SK-N-SH treated with all-trans-retinoic acid at 6 μM for 48 hours (cell line): ENCODE results near the gene DRD3.

ENCODE experiments used
- ATAC-seq: fragments of 200-7000 bp; cut with Tn5 transposase; 3 replicates; pipeline ENCODE4 v1.9.1; 2020; ENCODE audit warnings: mild to moderate bottlenecking, moderate library complexity
- ARNTL ChIP-seq: fragments of 450-650 bp; formaldehyde crosslinking; IDR thresholded peaks from 2 replicates; pipeline ENCODE4 v1.5.0; 2020; ENCODE audit warnings: low read depth, mild to moderate bottlenecking, moderate library complexity, borderline replicate concordance
- BACH2 ChIP-seq: fragments of 250-450 bp; sonication (Bioruptor Pico); IDR thresholded peaks from 2 replicates; pipeline ENCODE4 v1.9.0; 2021; ENCODE audit warnings: mild to moderate bottlenecking, borderline replicate concordance
- CSRNP3 ChIP-seq: fragments of 250-450 bp; sonication (Bioruptor Pico); IDR thresholded peaks from 2 replicates; pipeline ENCODE4 v1.5.1; 2021; ENCODE audit warnings: mild to moderate bottlenecking, moderate library complexity
- ESRRG ChIP-seq: fragments of 250-450 bp; sonication (Bioruptor Pico); IDR thresholded peaks from 2 replicates; pipeline ENCODE4 v1.6.1; 2021; ENCODE audit warnings: mild to moderate bottlenecking
- GLIS3 ChIP-seq: fragments of 250-450 bp; sonication (Bioruptor Pico); IDR thresholded peaks from 2 replicates; pipeline ENCODE4 v1.5.0; 2020; ENCODE audit warnings: mild to moderate bottlenecking, moderate library complexity
- PATZ1 ChIP-seq: fragments of 250-450 bp; sonication (Bioruptor Pico); IDR thresholded peaks from 2 replicates; pipeline ENCODE4 v1.8.0; 2020; ENCODE audit warnings: mild to moderate bottlenecking, moderate library complexity, borderline replicate concordance
- PPARA ChIP-seq: fragments of 250-450 bp; sonication (Bioruptor Pico); IDR thresholded peaks from 2 replicates; pipeline ENCODE4 v1.5.0; 2020; ENCODE audit warnings: mild to moderate bottlenecking, borderline replicate concordance
- RARB ChIP-seq: fragments of 250-450 bp; sonication (Bioruptor Pico); IDR thresholded peaks from 2 replicates; pipeline ENCODE4 v1.8.0; 2021; ENCODE audit warnings: mild to moderate bottlenecking, moderate library complexity
- SNAI2 ChIP-seq: fragments of 250-450 bp; sonication (Bioruptor Pico); IDR thresholded peaks from 2 replicates; pipeline ENCODE4 v1.5.0; 2020; ENCODE audit warnings: mild to moderate bottlenecking, moderate library complexity
- TCF4 ChIP-seq: fragments of 250-450 bp; sonication (Bioruptor Pico); IDR thresholded peaks from 2 replicates; pipeline ENCODE4 v1.8.0; 2021; ENCODE audit warnings: mild to moderate bottlenecking, moderate library complexity, borderline replicate concordance
- TOX ChIP-seq: fragments of 250-450 bp; sonication (Bioruptor Pico); IDR thresholded peaks from 2 replicates; pipeline ENCODE4 v1.8.0; 2021; ENCODE audit warnings: mild to moderate bottlenecking, moderate library complexity, borderline replicate concordance
- TSHZ2 ChIP-seq: fragments of 250-450 bp; sonication (Bioruptor Pico); IDR thresholded peaks from 2 replicates; pipeline ENCODE4 v1.5.0; 2020; ENCODE audit warnings: mild to moderate bottlenecking, moderate library complexity
- ZC3H10 ChIP-seq: fragments of 250-450 bp; sonication (Bioruptor Pico); IDR thresholded peaks from 2 replicates; pipeline ENCODE4 v1.5.1; 2021; ENCODE audit warnings: mild to moderate bottlenecking, moderate library complexity
- ZFP3 ChIP-seq: fragments of 250-450 bp; sonication (Bioruptor Pico); IDR thresholded peaks from 2 replicates; pipeline ENCODE4 v1.5.0; 2020; ENCODE audit warnings: mild to moderate bottlenecking, moderate library complexity
- ZFP30 ChIP-seq: fragments of 450-650 bp; formaldehyde crosslinking; IDR thresholded peaks from 2 replicates; pipeline ENCODE4 v1.5.0; 2022; ENCODE audit warnings: mild to moderate bottlenecking, moderate library complexity
- ZNF565 ChIP-seq: fragments of 450-650 bp; formaldehyde crosslinking; conservative IDR thresholded peaks from 2 replicates; pipeline ENCODE4 v1.5.0; 2020; ENCODE audit warnings: low read depth, mild to moderate bottlenecking, moderate library complexity
- ZNF70 ChIP-seq: fragments of 450-650 bp; formaldehyde crosslinking; IDR thresholded peaks from 2 replicates; pipeline ENCODE4 v1.5.0; 2020; ENCODE audit warnings: mild to moderate bottlenecking, moderate library complexity
- TF ChIP-seq, protein P1 (sequence below): fragments of 250-450 bp; sonication (Bioruptor Pico); IDR thresholded peaks from 2 replicates; pipeline ENCODE4 v1.8.0; 2021; ENCODE audit warnings: low read depth, mild to moderate bottlenecking, moderate library complexity, borderline replicate concordance
- TF ChIP-seq, protein P2 (sequence below): fragments of 250-450 bp; sonication (Bioruptor Pico); IDR thresholded peaks from 2 replicates; pipeline ENCODE4 v1.5.1; 2020; ENCODE audit warnings: low read depth, mild to moderate bottlenecking, moderate library complexity

The DRD3 gene

GRCh38 chr3:114216186-114216970 is 37.5 kb upstream of the DRD3 start:
- no peak for ATAC-seq
- no peak for TF ChIP-seq ARNTL
- TF ChIP-seq ZNF70 (CRISPR knock-in tag), result no peak
- TF ChIP-seq TOX (CRISPR knock-in tag), result no peak
- no peak for TF ChIP-seq PPARA (CRISPR knock-in tag)
- no peak for TF ChIP-seq ZFP30
- no peak for TF ChIP-seq RARB
- no peak for TF ChIP-seq ZNF565 (CRISPR knock-in tag)
- no peak for TF ChIP-seq ZFP3 (CRISPR knock-in tag)
- no peak for TF ChIP-seq CSRNP3
- no peak for TF ChIP-seq TCF4 (CRISPR knock-in tag)
- no peak for TF ChIP-seq PATZ1
- no peak for TF ChIP-seq ZC3H10 (CRISPR knock-in tag)
- TF ChIP-seq GLIS3, result no peak
- TF ChIP-seq, protein P1, sequence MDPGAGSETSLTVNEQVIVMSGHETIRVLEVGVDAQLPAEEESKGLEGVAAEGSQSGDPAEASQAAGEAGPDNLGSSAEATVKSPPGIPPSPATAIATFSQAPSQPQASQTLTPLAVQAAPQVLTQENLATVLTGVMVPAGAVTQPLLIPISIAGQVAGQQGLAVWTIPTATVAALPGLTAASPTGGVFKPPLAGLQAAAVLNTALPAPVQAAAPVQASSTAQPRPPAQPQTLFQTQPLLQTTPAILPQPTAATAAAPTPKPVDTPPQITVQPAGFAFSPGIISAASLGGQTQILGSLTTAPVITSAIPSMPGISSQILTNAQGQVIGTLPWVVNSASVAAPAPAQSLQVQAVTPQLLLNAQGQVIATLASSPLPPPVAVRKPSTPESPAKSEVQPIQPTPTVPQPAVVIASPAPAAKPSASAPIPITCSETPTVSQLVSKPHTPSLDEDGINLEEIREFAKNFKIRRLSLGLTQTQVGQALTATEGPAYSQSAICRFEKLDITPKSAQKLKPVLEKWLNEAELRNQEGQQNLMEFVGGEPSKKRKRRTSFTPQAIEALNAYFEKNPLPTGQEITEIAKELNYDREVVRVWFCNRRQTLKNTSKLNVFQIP (CRISPR knock-in tag), result no peak
- TF ChIP-seq ESRRG, result no peak
- no peak for TF ChIP-seq BACH2
- TF ChIP-seq SNAI2, result no peak
- TF ChIP-seq, all 23 proteins: peak for 0

DNA sequence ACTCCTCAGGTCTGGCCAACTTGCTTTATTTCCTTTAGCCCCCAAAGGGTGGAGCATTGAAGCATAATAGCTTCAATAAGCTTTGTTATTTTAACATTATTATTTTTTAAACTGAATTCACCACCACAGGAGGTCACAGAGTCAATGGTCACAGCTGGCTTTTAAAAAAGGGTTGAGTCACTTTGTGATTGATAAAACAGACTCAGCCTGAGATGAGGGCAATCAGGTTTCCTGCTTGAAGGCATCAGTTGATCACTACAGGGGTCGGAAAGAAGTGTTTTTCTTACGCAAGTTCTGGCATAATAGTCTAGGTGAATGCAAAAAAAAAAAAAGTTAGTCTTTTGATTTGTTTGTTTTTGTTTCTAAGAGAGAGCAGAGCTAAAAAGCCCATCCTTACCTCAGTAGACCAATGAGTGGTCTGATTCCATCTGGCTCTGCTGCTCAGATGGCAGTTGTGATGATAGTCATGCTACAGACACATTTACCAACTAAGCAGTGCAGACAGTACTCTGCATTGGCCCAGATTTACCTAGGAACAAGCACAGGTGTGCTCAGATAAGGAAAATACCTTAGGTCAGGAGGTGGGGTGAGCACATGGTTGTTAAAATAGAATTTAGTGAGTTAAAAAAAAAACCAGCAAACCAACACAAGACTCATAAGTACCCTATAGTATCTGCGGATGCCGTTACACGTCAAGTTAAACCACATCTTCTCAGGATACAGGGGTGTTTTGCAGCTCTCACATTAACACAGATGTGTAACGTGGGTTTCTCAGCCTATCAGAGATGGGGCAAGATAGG is 35.9 kb upstream of the DRD3 start:
- TF ChIP-seq, protein P2, sequence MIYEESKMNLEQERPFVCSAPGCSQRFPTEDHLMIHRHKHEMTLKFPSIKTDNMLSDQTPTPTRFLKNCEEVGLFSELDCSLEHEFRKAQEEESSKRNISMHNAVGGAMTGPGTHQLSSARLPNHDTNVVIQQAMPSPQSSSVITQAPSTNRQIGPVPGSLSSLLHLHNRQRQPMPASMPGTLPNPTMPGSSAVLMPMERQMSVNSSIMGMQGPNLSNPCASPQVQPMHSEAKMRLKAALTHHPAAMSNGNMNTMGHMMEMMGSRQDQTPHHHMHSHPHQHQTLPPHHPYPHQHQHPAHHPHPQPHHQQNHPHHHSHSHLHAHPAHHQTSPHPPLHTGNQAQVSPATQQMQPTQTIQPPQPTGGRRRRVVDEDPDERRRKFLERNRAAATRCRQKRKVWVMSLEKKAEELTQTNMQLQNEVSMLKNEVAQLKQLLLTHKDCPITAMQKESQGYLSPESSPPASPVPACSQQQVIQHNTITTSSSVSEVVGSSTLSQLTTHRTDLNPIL, result no peak
- TF ChIP-seq SNAI2, result no peak
- TF ChIP-seq TCF4 (CRISPR knock-in tag), result no peak
- TF ChIP-seq ESRRG, result no peak
- TF ChIP-seq ZC3H10 (CRISPR knock-in tag), result no peak
- no peak for TF ChIP-seq ZNF565 (CRISPR knock-in tag)
- no peak for TF ChIP-seq PPARA (CRISPR knock-in tag)
- no peak for TF ChIP-seq RARB
- no peak for TF ChIP-seq BACH2
- TF ChIP-seq, protein P1 (CRISPR knock-in tag), result no peak
- TF ChIP-seq CSRNP3, result no peak
- no peak for TF ChIP-seq ZFP3 (CRISPR knock-in tag)
- TF ChIP-seq ZFP30, result no peak
- no peak for TF ChIP-seq TSHZ2
- ATAC-seq, result no peak
